Right lobe of liver (tissue), 6 donors: ENCODE results near the gene BICDL1. TPM values are rescaled to one million over a fixed set of nuclear protein-coding genes. Genes with fewer than 3 reads are reported as not detected.
A peak's percentile ranks its signal among the peaks of the same experiment; 100 is the strongest.
"Not testable (repeated sequence)": the region's sequence is repeated elsewhere in the genome, so short reads cannot be mapped to it uniquely, and the experiment has no call there.

Experiments used
- ATAC-seq, 4 donors: fragments of 200-7000 bp; cut with Tn5 transposase; one replicate each; pipeline ENCODE4 v1.9.1; 2020; ENCODE audit warnings: mild to moderate bottlenecking in 4 of 4, moderate library complexity in 4 of 4
- DNase-seq, 3 donors: peaks; one replicate each; pipeline ENCODE4 v3.0.0-alpha.2; 2020
- H3K27ac ChIP-seq, 3 donors: fragments of 200-600 bp; one replicate each; pipeline ENCODE4 v1.8.0; 2022
- H3K27me3 ChIP-seq, 2 donors: fragments of 200-600 bp; one replicate each; pipeline ENCODE4 v1.8.0; 2022
- H3K36me3 ChIP-seq, 4 donors: fragments of 200-600 bp; sonication (generic) in 1 of 4; one replicate each; pipeline versions ENCODE4 v1.5.1 to v1.8.0; 2017 to 2022; ENCODE audit warnings: control low read depth in 1 of 4
- H3K4me1 ChIP-seq, 4 donors: fragments of 200-600 bp; sonication (generic) in 1 of 4; one replicate each; pipeline versions ENCODE4 v1.5.1 to v1.8.0; 2017 to 2022; ENCODE audit warnings: control low read depth in 1 of 4
- H3K4me3 ChIP-seq, 3 donors: fragments of 200-600 bp; one replicate each; pipeline ENCODE4 v1.8.0; 2022
- H3K9me3 ChIP-seq, 4 donors: fragments of 200-600 bp; sonication (generic) in 1 of 4; one replicate each; pipeline versions ENCODE4 v1.5.1 to v1.8.0; 2017 to 2022; ENCODE audit warnings: control low read depth in 1 of 4
- CTCF ChIP-seq, 4 donors: fragments of 200-600 bp in 3 of 4; fragments of 450-650 bp in 1 of 4; IDR thresholded peaks; one replicate each; pipeline versions ENCODE4 v1.5.1 to v1.8.0; 2016 to 2022; ENCODE audit warnings: antibody characterized with exemption in 4 of 4, mild to moderate bottlenecking in 2 of 4
- POLR2A ChIP-seq: fragments of 450-650 bp; IDR thresholded peaks from one replicate; pipeline ENCODE4 v1.6.1; 2017; ENCODE audit warnings: antibody characterized with exemption, mild to moderate bottlenecking
- WGBS: methylation state at CpG from one replicate; pipeline ENCODE4 v1.1.6; 2018; ENCODE audit warnings: low coverage, low lambda C conversion rate; ENCODE audit not compliant: insufficient coverage; ENCODE audit errors: missing lambda C conversion rate; 5-methylcytosine and 5-hydroxymethylcytosine counted together
- intact Hi-C, 2 donors: fragments of 100-400 bp; cut with DNase I; formaldehyde crosslinking; loops; one replicate each; pipeline versions ENCODE4 v1.11.2 to v1.14.1; 2022
- total RNA-seq, 6 experiments: library from RNA; depleted of rRNA in 2 of 6; stranded (reverse); fragments of >200 nt in 2 of 6; fragmentation: NEBNext Ultra II Directional in 3 of 6; extraction: Animal tissue kit (Norgen Biotek cat#: 25700) in 3 of 6; gene quantifications; one replicate each; pipeline versions ENCODE4 v1.1.0 to v1.2.4, GENCODE V29; 2016 to 2023
- donor health status: DM: no; HTN: yes; CAD: no.
- donor health status: DM: no; HTN: no; CAD: no.
- donor health status: DM: no; HTN: no; CAD: no.
- donor health status: DM: no; HTN: yes; CAD: no.
- donor health status: DM: no; HTN: yes; CAD: no.

The BICDL1 gene
- total RNA-seq, 6 experiments from 2014 or later: 1.5 to 13.0 (median 8.7) TPM

DNA sequence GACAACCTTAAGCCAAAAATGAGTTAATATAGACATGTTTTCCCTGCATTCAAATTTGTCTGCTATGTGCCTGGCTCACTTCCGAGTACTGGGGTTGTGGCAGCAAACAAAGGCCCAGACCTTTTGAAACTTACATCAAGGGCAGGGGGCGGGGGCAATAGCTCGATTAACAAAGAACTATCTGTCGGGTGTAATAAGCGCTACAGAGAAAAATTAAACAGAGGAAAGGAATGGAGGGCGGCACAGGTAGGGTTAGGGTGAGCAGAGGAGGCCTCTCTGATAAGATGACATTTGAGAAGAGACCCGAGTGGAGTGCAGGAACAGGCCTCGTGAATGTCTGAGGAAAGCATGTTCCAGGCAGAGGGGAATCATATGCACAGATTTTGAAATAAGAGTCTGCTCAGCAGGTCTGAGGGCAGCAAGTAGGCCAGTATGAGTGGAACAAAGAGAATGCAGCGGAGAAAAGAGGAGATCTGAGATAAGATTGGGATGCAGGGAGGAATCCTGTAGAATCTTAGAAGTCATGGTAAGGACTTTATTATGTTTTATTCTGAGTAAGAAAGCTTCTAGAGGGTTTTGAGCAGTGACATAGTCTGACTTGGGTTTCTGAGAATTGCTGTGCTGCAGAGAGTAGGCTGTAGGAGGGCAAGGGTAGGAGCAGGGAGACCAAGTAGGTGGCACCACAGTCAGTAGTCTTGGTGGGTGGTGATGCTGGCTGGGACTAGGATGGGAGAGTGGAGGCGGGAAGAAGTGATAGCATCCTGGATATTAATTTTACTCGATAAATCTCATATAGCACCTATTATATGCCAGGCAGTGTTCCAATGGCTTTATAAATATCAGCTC is 52.6 kb downstream of the BICDL1 start:
- H3K4me1 ChIP-seq: peaks cover 0 to 5% (median 0%) of the 10 kb centered on the region in 4 donors
- H3K9me3 ChIP-seq: no peaks in the 10 kb centered on the region
- no peaks in the 10 kb centered on the region for H3K36me3 ChIP-seq
- DNase-seq: peak in 2 of 3 donors; percentile 47 to 70
- TF ChIP-seq CTCF (IDR thresholded peaks at IDR 0.05) (no peak), POLR2A (no peak)
- peak overlapping the region in 2 of 3 donors; percentile 34 to 35 for H3K27ac ChIP-seq
- H3K27me3 ChIP-seq: no peaks in the 10 kb centered on the region
- H3K4me3 ChIP-seq: no peak overlapping the region
- WGBS: 43% methylated on average over 11 of the region's 11 CpGs
- peak; percentile 74 to 92 (median 84) for ATAC-seq
- intact Hi-C loops: no loop called here

DNA sequence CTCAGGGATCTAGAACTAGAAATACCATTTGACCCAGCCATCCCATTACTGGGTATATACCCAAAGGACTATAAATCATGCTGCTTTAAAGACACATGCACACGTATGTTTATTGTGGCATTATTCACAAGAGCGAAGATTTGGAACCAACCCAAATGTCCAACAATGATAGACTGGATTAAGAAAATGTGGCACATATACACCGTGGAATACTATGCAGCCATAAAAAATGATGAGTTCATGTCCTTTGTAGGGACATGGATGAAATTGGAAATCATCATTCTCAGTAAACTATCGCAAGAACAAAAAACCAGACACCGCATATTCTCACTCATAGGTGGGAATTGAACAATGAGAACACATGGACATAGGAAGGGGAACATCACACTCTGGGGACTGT is 56.3 kb downstream of the BICDL1 start:
- 73% methylated on average over 3 of the region's 5 CpGs for WGBS
- H3K27me3 ChIP-seq, H3K4me1 ChIP-seq, intact Hi-C loops, ATAC-seq, H3K9me3 ChIP-seq, H3K27ac ChIP-seq, H3K4me3 ChIP-seq, H3K36me3 ChIP-seq, DNase-seq: not testable (repeated sequence)

- 55% methylated on average over 1 of the region's 1 CpG for WGBS
- no peak for DNase-seq
- ATAC-seq: peak in 1 of 4 donors; percentile 57
- no peak for TF ChIP-seq CTCF (IDR thresholded peaks at IDR 0.05)
- TF ChIP-seq POLR2A: no peak
- Histone ChIP-seq H3K27me3 (no peaks in the 10 kb centered on the region), H3K4me3 (no peak overlapping the region), H3K27ac (no peak overlapping the region), H3K4me1 (no peaks in the 10 kb centered on the region), H3K36me3 (no peaks in the 10 kb centered on the region), H3K9me3 (no peaks in the 10 kb centered on the region)
- intact Hi-C loops: no loop called here
These were observed 58.0 kb downstream of the BICDL1 start for GRCh38 chr12:120047072-120047471.

DNA sequence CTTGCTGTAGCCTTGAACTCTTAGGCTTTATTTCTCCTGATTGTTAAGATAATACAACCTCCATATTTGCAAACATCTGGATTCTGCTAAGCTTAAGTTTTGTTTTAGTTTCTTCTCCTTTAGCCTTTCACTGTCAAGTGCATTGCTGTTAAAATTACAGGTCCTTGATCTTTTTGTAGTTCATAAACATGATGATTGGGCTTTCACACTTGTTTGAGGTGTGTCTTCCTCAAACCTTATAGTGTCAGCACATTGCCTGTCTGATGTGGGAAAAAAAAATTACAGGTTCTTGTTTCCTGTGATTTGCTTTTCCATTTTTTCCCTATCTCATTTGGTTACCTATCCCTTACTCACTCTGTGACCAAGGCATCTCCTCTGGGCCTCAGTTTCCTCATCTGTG is 59.2 kb downstream of the BICDL1 start:
- ATAC-seq (no peak), DNase-seq (no peak)
- Histone ChIP-seq H3K9me3 (no peaks in the 10 kb centered on the region), H3K36me3 (no peaks in the 10 kb centered on the region), H3K27ac (no peak overlapping the region), H3K27me3 (no peaks in the 10 kb centered on the region), H3K4me1 (no peaks in the 10 kb centered on the region), H3K4me3 (no peak overlapping the region)
- intact Hi-C loops: no loop called here
- no peak for TF ChIP-seq CTCF (IDR thresholded peaks at IDR 0.05)
- TF ChIP-seq POLR2A: no peak

GRCh38 chr12:120049426-120049825 is 60.4 kb downstream of the BICDL1 start:
- intact Hi-C loops: no loop called here
- DNase-seq: no peak

More at GRCh38 chr12:120049426-120049825, 60.4 kb downstream of the BICDL1 start:
- H3K4me1 ChIP-seq: no peaks in the 10 kb centered on the region
- no peak overlapping the region for H3K4me3 ChIP-seq
- H3K27me3 ChIP-seq: no peaks in the 10 kb centered on the region
- no peak for TF ChIP-seq CTCF (IDR thresholded peaks at IDR 0.05)
- TF ChIP-seq POLR2A: no peak
- WGBS: 73% methylated on average over 6 of the region's 6 CpGs
- no peak overlapping the region for H3K27ac ChIP-seq
- ATAC-seq: no peak
- no peaks in the 10 kb centered on the region for H3K9me3 ChIP-seq
- H3K36me3 ChIP-seq: no peaks in the 10 kb centered on the region
